GM12873 (cell line): ENCODE results near the gene STXBP6.

Experiments used
- TF ChIP-seq, protein P1 (sequence below): IDR thresholded peaks from 2 replicates; pipeline ENCODE4 v1.5.1; 2012; ENCODE audit warnings: low read depth, mild to moderate bottlenecking, moderate library complexity, low read length, control low read depth; ENCODE audit not compliant: insufficient read depth; ENCODE audit errors: missing control alignments

The STXBP6 gene

DNA sequence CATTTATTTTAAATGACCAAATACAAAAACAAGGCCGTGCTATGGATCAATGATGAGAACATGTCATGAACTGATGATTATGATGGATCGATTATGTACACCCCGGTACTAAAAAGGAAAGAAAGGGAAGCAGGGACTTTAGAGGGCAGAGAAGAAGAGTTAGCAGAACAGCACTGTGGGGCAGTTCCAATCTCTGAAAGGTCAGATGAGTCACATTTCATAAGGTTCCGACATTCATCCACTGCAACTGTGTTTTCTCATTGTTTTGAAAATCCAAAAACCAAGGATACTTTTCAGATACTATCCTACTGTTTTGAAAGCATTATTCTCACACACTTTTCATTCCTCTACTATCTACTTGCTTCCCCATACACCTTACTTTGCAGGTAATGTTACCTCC, 169.3 kb downstream of the STXBP6 start:
- TF ChIP-seq, protein P1, sequence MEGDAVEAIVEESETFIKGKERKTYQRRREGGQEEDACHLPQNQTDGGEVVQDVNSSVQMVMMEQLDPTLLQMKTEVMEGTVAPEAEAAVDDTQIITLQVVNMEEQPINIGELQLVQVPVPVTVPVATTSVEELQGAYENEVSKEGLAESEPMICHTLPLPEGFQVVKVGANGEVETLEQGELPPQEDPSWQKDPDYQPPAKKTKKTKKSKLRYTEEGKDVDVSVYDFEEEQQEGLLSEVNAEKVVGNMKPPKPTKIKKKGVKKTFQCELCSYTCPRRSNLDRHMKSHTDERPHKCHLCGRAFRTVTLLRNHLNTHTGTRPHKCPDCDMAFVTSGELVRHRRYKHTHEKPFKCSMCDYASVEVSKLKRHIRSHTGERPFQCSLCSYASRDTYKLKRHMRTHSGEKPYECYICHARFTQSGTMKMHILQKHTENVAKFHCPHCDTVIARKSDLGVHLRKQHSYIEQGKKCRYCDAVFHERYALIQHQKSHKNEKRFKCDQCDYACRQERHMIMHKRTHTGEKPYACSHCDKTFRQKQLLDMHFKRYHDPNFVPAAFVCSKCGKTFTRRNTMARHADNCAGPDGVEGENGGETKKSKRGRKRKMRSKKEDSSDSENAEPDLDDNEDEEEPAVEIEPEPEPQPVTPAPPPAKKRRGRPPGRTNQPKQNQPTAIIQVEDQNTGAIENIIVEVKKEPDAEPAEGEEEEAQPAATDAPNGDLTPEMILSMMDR, result no peak

DNA sequence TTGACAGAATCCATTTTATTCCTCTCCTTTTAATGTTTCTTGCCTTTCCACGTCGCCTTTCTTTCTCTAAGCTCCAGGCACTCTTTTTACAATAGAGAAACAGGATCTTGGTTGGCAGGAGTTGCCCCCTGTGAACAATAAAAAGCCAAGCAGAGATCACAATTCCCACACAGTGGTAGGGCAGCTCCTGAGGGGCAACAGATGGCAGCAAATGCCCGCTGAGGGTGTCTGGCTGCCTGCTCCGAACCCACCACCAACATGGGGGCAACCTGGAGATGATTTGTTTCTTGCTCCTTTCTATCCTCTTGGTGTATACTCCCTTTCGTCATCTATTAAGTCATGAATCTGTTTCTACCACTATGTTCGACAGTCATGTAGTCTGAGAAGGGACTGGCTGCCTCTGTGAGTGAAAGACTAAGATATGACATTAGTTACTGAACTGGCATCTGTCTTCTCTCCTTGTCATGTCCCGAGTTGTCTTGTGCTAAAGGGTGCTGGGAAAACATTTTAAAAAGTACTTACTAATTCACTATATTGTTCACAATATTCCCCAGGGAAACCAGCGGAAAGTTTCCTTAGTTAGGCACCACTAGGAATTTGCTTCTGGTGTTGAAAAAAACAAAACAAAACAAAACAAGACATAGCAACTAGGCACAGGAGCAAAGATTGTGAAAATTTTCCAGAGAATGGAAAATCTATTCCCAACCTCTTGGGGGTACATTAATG, 170.1 kb downstream of the STXBP6 start:
- TF ChIP-seq, protein P1, result no peak

DNA sequence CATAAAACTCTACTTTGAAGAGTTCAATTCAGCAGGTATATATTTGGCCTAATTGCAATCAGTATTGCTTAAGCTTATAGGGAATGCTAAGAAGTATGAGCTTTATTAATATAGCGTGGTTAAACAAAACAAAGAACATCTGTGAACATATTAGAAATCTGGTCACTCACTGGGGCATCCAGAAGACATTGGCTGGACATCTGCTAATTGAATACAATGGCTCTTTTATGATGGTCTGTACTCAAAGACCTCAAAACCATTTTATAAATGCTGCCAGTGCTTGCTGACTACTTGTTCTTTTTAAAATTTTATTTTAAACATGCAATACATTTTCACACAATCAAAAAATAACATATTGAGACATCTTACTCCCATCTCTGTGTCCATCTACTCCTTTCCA, 173.0 kb downstream of the STXBP6 start:
- TF ChIP-seq, protein P1, result no peak

DNA sequence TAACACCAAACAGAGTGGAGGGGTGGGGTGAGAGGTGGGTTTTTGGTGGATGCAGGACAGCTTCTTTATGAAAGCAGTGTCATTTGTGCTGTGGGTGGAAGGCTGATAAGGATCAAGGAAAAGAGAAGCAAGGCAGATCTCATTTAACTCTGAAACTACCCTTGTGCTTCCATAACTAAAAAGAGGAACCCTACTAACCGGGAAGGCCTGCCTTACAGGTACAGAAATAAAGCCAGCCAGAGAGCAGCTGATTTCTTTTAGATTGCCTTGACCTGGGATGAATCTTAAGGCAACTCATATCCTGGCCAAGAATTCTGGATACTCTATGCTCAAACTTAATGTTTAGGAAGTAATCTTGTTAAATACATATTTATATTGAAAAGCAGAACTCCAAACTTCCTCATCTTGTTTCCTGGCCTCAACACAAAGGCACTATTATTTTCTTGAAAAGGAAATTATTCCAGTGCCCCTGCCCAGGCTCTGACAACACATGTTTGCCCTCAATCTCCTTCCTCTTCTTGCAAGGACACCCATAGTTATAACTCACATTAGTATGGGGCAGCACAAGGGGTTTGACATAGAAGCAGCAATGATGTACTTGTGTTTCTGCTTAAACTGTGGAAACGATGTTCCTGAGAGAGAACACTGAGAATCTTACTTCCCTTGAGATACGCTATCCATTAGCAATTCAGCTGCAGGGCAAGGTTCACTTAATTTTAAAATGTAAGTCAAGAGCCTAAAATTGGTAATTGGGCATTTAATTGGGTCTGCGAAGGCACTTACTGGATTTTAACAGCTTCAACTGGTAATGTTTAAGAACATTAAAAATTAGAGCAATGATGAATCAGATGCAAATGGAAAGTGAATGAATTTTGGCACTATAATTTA, 173.7 kb downstream of the STXBP6 start:
- TF ChIP-seq, protein P1, result no peak

DNA sequence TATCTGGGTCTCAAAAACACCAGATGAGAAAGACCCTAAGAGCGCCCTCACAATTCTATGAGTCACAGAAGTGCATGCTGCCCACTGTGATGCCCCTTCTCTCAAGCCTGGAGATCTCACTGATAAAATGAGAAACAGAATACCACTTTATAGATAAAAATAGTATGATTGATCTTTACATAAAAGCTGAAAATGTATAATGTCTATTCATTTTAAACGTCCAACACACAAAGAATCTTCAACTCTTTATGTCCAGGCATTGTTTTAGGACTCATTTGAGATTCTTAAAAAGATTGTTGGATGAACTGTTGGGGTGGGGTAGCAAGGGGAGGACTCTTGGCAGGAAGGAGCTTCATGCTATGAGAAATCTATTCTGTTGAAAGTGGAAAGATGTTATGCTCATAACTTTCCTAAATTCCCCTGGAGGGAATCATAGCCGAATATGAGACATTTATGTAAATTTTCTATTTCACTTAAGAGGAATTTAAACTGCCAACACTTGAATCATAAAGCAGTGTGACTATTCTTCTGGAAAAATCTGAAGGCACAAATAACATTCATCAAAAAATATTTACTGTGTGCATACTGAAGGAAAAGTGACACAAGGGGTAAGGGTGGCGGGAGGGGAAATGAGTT, 174.6 kb downstream of the STXBP6 start:
- TF ChIP-seq, protein P1, result no peak

DNA sequence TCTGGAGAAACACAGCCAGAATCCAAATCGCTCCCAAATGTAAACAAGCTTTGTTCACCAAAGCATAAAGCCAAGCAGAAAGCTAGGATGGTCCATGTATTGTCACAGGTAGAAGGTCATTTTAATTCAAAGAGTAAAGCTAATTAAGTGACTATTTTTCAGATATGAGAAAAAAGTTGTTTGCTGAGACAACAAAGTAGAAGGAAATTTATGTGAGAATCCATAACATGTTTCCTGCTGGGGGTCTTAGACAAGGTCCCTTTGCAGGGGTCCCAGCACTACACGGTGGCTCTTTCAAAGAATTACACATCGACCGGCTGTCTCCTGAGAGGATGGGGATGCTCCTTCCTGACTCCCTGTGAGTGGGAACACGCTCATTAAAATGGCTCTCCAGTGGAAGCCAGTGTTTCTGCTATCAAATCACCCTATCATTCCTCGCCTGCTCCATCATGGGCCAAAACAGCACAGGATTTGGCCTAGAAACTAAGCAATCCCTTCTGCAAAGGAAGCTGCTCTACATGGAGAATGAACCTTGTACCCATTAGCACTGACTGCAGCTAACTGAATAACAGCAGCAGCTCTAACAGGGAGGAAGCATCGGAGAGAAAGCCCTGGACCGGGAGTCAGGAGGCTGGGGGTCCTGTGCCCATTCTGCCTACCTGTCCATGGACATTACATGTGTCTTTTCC, 175.3 kb downstream of the STXBP6 start:
- TF ChIP-seq, protein P1, result no peak
